NCI-H2107 treated with DMSO at 0.1 percent for 48 hours (cell line): ENCODE measurements around the gene TPM2.

Source experiments
- DNase-seq: peaks from one replicate; lab custom pipeline; 2025; ENCODE audit not compliant: unreplicated experiment; lab: John Stamatoyannopoulos, UW

Gene TPM2

GRCh38 chr9:35635730-35636129 lies 54.0 kb downstream of the TPM2 start:
- DNase-seq, result no peak
